SIG-M5 treated with dmso at 0.1 percent for 504 hours (cell line): ENCODE data around the gene FAM25G.
"Not testable (repeated sequence)": the region's sequence is repeated elsewhere in the genome, so short reads cannot be mapped to it uniquely, and the experiment has no call there.

ENCODE experiments used
- DNase-seq: peaks from one replicate; lab custom pipeline; 2025; ENCODE audit not compliant: unreplicated experiment; lab: John Stamatoyannopoulos, UW

FAM25G gene

GRCh38 chr10:47491600-47491999 lies at the start of gene FAM25G:
Gene FAM25G (minus strand): TSS chr10:47491700. CDS start chr10:47491674, 26 bp downstream.
- DNase-seq, result not testable (repeated sequence)

- not testable (repeated sequence) for DNase-seq
These were observed 44.9 kb upstream of the FAM25G start for GRCh38 chr10:47536430-47536829.

- DNase-seq, result not testable (repeated sequence)
These were observed 32.0 kb upstream of the FAM25G start, which contains the start of gene AGAP9 for GRCh38 chr10:47523475-47523874. Gene AGAP9 (minus strand): TSS chr10:47523638. CDS start chr10:47523526, 112 bp downstream.

- DNase-seq, result not testable (repeated sequence)
These were observed 10.8 kb upstream of the FAM25G start for GRCh38 chr10:47502313-47502712.

- DNase-seq, result not testable (repeated sequence)
These were observed 2.7 kb upstream of the FAM25G start for GRCh38 chr10:47494226-47494625.

GRCh38 chr10:47489630-47490029 lies 1.9 kb downstream of the FAM25G start:
- DNase-seq, result not testable (repeated sequence)

GRCh38 chr10:47485943-47486342 lies 5.6 kb downstream of the FAM25G start:
- DNase-seq, result peak; percentile 14

GRCh38 chr10:47484786-47485185 lies 6.7 kb downstream of the FAM25G start:
- DNase-seq, result not testable (repeated sequence)

GRCh38 chr10:47483923-47484322 lies 7.6 kb downstream of the FAM25G start, which contains the start of gene ANXA8:
Gene ANXA8 (minus strand): TSS chr10:47484115. CDS start chr10:47483933, 182 bp downstream.
- not testable (repeated sequence) for DNase-seq

- DNase-seq, result not testable (repeated sequence)
These were observed 9.1 kb downstream of the FAM25G start for GRCh38 chr10:47482367-47482766.

- DNase-seq, result not testable (repeated sequence)
These were observed 9.7 kb downstream of the FAM25G start for GRCh38 chr10:47481768-47482181.

GRCh38 chr10:47481182-47481766 lies 10.2 kb downstream of the FAM25G start:
- not testable (repeated sequence) for DNase-seq

- not testable (repeated sequence) for DNase-seq
These were observed 11.4 kb downstream of the FAM25G start for GRCh38 chr10:47480133-47480532.

GRCh38 chr10:47478114-47478513 lies 13.4 kb downstream of the FAM25G start:
- not testable (repeated sequence) for DNase-seq

- not testable (repeated sequence) for DNase-seq
These were observed 14.4 kb downstream of the FAM25G start for GRCh38 chr10:47477078-47477477.

GRCh38 chr10:47475101-47475500 lies 16.4 kb downstream of the FAM25G start:
- DNase-seq, result not testable (repeated sequence)

GRCh38 chr10:47473516-47473915 lies 18.0 kb downstream of the FAM25G start:
- not testable (repeated sequence) for DNase-seq

- not testable (repeated sequence) for DNase-seq
These were observed 18.9 kb downstream of the FAM25G start for GRCh38 chr10:47472647-47473046.

- not testable (repeated sequence) for DNase-seq
These were observed 19.4 kb downstream of the FAM25G start for GRCh38 chr10:47472072-47472471.

GRCh38 chr10:47468731-47469528 lies 22.6 kb downstream of the FAM25G start:
- not testable (repeated sequence) for DNase-seq

GRCh38 chr10:47467957-47468356 lies 23.5 kb downstream of the FAM25G start:
- DNase-seq, result not testable (repeated sequence)

GRCh38 chr10:47467458-47467857 lies 24.0 kb downstream of the FAM25G start:
- DNase-seq, result not testable (repeated sequence)
